Omental fat pad (tissue), 4 donors: Measurements from ENCODE around the gene MYH13. TPM values are rescaled to one million over a fixed set of nuclear protein-coding genes. Genes with fewer than 3 reads are reported as not detected.

ENCODE experiments used
- ATAC-seq: fragments of 150-250 bp; one replicate; pipeline ENCODE4 v1.9.1; 2016; ENCODE audit warnings: mild to moderate bottlenecking, moderate library complexity; ENCODE audit not compliant: low FRiP score
- DNase-seq: peaks from one replicate; pipeline ENCODE4 v3.0.0-alpha.2; 2019; ENCODE audit warnings: low spot score
- total RNA-seq, 4 donors: library from RNA; depleted of rRNA; stranded (reverse); fragments of >200 nt; gene quantifications; one replicate each; pipeline ENCODE4 v1.1.0, GENCODE V29; 2016
- TF ChIP-seq, protein P1 (sequence below), 3 donors: fragments of 450-650 bp; IDR thresholded peaks; one replicate each; pipeline ENCODE4 v1.5.1; 2016 to 2017; ENCODE audit warnings: antibody characterized with exemption in 3 of 3, mild to moderate bottlenecking in 3 of 3, moderate library complexity in 2 of 3

MYH13 gene
- total RNA-seq, 4 donors from 2014 or later, result not detected

DNA sequence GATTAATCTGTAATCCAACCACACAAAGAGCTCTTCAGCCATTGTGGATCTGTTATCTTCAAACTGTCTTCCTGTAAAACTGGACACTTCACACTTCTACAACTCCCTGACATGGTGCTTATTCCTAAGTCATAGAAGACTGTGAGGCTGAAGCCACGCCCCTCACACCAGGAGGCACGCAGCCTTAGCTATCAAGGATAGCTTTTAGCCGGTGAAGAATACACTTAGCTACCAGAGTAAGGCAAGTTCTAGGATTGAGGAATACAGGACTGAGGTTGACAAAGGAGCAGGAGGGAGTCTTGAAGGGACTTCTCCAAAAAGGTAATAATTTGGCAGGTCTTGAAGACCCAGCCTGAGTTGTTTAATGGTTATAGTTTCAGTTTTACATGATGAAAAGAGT is 94.6 kb downstream of the MYH13 start:
- ATAC-seq (no peak), DNase-seq (no peak)
- TF ChIP-seq, protein P1, sequence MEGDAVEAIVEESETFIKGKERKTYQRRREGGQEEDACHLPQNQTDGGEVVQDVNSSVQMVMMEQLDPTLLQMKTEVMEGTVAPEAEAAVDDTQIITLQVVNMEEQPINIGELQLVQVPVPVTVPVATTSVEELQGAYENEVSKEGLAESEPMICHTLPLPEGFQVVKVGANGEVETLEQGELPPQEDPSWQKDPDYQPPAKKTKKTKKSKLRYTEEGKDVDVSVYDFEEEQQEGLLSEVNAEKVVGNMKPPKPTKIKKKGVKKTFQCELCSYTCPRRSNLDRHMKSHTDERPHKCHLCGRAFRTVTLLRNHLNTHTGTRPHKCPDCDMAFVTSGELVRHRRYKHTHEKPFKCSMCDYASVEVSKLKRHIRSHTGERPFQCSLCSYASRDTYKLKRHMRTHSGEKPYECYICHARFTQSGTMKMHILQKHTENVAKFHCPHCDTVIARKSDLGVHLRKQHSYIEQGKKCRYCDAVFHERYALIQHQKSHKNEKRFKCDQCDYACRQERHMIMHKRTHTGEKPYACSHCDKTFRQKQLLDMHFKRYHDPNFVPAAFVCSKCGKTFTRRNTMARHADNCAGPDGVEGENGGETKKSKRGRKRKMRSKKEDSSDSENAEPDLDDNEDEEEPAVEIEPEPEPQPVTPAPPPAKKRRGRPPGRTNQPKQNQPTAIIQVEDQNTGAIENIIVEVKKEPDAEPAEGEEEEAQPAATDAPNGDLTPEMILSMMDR (IDR thresholded peaks at IDR 0.05), result no peak

DNA sequence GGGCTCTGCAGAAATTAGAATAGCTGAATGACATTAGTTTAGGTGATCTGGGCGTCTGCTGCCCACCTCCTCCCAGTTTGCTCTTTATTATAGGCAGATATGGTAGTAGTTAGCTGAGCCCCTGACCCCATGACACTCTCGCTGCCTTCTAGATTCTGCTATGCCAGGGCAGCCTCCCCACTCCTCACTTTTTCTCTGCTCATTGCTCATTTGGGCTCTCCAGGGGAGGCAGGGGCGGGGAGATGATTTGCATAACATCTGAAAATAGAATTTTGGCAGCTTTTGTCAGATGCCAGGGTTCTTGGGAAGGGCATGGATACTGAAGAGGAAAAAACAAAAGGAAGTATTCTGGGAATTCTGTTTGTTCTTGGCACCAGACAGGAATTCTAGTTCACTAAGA is 96.4 kb downstream of the MYH13 start:
- DNase-seq, result no peak
- no peak for ATAC-seq
- TF ChIP-seq, protein P1 (IDR thresholded peaks at IDR 0.05), result no peak

DNA sequence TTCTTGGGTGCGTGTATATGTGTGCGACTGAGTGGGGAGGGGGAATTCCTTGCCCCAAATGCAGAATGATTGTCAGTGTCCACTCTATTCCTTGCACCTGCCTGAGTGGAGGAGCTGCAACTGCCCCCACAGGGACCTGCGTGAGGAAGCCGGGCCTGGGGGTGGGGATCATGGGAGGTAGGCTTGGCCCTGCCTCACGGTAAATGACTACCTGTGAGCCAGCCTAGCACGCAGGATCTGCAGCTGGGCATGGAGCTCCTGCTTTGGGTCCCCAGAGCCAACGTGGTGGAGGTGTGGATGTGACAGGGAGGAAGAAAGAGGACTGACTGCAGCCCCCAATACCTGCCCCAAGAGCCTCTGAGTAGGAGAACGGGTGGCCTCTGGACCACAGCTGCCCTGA is 97.4 kb downstream of the MYH13 start:
- TF ChIP-seq, protein P1 (IDR thresholded peaks at IDR 0.05), result no peak
- DNase-seq (no peak), ATAC-seq (no peak)

DNA sequence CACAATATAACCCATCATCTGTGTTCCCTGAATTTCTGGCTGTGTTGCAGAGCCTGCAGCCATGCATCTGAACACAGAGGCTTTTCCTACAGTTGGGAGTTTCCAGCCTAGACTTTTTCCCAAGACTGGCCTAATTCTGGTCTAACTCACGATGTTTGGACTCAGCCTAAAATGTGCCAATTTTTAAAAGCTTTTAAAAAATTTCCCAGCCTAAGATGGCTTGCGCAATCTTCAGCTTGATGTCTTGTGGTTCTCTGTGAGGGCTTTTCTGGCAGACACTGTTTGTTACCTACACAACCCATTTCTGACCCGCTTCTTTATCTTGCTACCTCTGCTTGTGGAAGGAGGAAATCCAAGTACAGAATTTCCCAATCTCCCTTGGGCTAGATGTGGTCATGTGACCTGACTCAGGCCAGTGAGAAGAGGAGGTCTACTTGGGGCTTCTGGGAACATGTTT is 101.7 kb downstream of the MYH13 start:
- TF ChIP-seq, protein P1 (IDR thresholded peaks at IDR 0.05), result no peak
- DNase-seq (no peak), ATAC-seq (peak; percentile 88)

DNA sequence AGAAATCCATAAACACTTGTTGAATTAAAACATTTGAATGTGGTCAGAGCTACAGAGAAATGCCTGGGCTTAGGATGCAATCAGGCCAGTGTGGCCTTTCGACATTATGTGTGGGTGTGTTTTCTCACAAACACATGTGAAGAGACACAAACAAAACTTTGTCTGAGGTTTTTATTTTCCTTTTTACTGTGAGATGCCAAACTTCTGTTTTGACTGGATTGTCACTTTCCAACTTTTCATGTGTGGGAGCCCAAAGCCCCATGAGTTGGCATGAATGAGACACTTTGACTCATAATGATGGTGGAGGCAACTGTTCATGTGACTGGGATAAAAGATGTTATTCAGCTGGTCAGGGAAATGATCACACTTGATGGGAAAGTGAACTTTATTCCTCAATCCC is 102.5 kb downstream of the MYH13 start:
- TF ChIP-seq, protein P1 (IDR thresholded peaks at IDR 0.05), result no peak
- DNase-seq, result no peak
- no peak for ATAC-seq

DNA sequence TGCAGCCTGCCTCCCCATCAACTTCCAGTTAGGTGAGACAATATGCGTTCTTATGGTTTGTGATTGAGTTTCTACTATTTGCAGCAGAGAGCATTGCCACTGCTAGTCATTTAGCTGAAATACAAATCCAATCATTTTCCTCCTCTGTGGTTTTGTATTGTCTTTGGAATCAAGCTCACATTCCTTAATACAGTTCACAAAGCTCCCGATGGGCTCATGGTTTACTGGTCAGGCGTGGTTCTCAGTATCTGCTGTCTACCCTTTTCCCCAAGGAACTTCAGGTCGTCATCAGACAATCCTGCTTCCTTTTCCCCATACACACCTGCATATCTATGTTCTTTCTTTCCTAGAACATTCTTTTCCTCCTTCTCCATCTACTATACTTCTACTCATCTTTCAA is 104.8 kb downstream of the MYH13 start:
- DNase-seq, result no peak
- TF ChIP-seq, protein P1 (IDR thresholded peaks at IDR 0.05), result no peak
- no peak for ATAC-seq

DNA sequence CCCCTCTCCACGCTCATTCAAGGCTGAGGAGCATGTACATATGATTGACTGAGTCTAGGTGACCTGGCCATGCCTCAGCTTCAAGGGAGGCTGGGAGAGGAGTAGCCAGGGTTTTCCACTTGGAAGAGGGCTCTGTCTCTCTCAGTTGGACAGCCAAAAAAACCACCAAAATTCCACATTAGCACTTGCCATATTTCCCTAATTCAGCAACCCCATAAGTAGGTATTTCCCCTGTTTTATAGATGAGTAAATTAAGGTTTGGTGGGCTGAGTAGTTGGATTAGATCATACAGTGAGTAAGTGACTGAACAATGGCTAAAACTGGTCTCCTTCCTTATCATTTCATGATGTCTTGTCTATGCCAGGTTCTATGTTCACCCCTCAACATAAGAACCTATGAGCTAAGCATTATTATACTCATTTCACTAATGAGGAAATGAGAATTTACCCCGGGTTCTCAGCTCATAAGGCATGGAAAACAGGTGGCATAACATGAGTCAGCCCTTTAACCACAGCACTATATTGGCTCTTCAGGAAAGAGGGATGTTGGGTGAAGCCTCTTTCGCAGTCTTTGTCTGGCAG is 106.4 kb downstream of the MYH13 start:
- no peak for DNase-seq
- no peak for ATAC-seq
- TF ChIP-seq, protein P1 (IDR thresholded peaks at IDR 0.05), result no peak
